GM19025 (cell line): ENCODE results near the gene OLFM1.
"Not testable (repeated sequence)": the region's sequence is repeated elsewhere in the genome, so short reads cannot be mapped to it uniquely, and the experiment has no call there.

Experiments used
- ATAC-seq: cut with Tn5 transposase; IDR thresholded peaks from one replicate; pipeline ENCODE4 v1.9.1; 2021; ENCODE audit warnings: mild to moderate bottlenecking, low read depth, moderate library complexity; ENCODE audit not compliant: unreplicated experiment

OLFM1 gene

DNA sequence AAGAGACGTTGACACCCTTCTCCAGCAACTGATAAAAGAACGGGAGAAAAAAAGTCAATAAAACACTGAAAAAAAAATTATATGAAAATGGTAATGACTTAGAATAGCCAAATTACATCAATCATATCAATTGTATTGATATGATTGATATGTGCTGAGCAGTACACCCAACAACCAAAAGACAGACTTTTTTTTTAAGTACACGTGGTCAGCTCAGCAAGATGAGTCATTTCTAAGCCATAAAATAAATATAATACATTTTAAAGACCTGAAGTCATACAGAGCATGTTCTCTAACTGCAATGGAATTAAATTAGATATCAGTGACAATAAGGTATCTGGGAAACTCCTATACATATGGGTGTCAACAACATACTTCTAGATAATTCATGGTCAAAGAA lies 30.9 kb upstream of the OLFM1 start:
- no peak for ATAC-seq

DNA sequence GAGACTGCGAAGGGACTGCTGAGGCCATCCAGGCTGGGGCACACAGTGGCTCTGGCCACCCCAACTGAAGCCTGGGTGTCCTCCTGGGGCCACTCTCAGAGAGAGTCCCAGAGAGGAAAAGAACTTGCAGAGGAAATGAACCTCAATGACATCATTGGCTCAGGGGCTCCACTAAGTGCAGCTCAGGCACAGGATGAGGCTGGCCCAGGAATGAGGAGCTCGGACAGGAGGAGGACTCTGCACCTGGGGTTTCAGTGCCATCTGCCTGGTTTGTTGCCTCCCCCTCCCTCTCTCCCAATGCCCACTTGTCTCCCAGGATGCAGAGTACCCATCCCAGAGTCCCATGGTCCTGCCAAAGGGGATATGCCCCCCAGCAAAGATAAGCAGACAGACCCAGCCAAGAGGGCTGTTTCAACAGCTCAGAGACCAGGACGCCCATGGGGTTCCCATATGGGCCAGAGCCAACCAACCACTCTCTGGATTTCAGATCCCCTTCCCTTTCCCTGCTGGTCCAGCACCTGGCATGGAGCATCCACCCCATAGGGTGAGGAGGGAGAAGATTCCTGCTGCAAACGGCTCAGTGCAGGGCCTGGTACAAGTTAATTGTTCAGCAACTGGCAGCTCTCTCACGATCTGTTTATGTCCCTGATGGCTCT lies 26.9 kb upstream of the OLFM1 start:
- no peak for ATAC-seq

DNA sequence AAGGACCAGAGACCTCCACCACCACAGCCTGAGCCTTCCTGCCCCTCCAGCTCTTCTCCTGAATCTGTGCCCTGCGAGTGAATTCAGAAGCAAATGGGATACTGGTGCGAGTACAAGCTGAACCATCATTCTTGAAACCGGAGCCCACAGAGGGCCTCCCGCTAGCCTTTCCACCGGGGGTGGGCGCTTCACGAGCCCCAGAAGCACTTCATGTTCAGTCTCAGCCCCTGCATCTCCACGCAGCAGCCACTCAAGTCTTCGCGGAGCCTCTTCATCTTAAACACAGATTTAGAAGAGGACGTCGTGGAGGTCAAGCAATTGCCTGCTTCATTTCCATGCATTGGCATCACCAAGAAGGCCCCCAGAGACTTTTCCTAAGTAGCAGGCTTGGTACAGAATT lies 26.0 kb upstream of the OLFM1 start:
- no peak for ATAC-seq

DNA sequence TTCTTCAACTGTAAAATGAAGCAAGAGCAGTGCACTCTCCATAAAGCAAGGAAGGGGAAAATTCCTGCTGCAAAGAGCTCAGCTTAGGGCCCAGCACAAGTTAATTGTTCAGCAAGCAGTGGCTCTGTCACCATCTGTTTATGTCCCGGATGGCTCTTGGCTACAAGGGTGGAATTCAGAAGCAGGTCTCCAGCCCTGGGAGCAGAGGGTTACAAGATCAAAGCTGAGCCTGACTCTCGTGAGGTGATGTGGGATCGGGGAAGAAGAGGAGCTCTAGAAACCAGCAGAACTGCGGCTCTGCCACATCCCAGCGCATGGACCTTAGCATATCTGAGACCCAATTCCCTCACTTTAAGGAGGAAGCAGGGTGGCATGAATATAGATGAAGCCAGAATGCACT lies 25.2 kb upstream of the OLFM1 start:
- no peak for ATAC-seq

DNA sequence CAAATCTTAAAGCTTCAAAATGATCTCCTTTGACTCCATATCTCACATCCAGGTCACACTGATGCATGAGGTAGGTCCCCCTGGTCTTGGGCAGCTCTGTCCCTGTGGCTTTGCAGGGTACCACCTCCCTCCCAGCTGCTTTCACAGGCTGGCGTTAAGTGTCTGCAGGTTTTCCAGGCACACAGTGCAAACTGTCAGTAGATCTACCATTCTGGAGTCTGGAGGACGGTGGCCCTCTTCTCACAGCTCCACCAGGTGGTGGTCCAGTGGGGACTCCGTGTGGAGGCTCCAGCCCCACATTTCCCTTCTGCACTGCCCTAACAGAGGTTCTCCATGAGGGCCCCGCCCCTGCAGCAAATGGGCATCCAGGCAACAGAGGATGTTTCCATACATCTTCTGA lies 24.0 kb upstream of the OLFM1 start:
- ATAC-seq, result not testable (repeated sequence)

DNA sequence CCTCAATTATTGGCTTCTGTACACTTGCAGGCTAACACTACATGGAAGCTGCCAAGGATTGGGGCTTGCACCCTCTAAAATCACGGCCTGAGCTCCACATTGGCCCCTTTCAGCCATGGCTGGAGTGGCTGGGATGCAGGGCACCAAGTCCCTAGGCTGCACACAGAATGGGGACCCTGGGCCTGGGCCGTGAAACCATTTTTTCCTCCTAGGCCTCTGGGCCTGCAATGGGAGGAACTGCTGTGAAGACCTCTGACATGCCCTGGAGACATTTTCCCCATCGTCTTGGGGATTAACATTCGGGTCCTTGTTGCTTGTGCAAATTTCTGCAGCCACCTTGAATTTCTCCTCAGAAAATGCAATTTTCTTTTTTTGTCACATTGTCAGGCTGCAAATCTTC lies 23.6 kb upstream of the OLFM1 start:
- ATAC-seq, result not testable (repeated sequence)

DNA sequence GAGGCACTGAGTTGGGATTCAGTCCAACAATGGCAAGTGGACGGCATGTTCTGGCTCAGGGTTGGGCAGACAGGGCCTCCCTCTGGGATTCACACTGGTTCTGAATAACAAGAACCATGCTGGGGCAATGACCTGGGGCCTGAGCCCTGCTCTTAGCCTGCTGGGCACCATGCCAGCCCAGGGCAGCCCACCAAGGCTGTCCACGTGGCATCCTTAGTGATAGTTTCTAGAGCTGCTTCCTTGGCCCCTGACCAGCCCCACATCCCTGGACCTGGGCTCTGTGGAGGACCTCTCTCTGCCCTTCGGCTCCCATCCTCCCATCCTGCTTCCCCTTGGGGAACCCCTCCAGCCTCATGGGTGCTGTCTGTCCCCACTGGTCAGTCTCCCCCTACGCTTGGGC lies 22.3 kb upstream of the OLFM1 start:
- ATAC-seq, result no peak

DNA sequence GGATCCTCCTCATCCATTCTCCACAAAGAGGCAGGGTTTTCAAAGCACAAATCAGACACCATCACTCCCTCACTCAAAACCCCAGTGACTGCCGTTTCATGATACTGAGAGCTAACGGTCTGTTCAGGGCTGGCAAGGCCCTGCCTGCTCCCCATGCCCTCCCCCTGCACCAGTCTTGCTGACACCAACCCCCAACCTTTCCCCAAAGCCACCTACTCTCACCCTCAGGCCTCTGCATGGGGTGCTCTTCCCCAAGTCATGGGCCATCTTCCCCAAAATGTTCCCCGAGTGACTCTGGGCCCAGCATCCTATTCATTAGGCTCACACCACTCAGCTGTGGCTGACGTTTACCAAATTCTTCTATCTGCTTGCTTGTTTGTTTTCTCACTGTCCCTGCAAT lies 21.7 kb upstream of the OLFM1 start:
- ATAC-seq, result no peak

DNA sequence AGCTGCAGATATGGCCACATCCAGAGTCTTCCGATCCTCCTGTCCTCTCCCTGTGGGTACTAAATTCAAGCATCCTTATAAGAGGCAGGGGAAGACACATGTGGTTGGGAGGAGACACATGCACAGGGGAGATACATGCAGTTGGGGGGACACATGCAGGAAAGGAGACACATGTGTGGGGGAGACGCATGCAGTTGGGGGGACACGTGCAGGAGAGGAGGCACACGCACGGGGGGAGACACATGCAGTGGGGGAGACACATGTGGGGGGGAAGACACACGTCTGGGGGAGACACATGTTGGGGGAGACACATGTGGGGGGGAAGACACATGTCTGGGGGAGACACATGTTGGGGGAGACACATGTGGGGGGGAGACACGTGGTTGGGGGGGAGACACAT lies 21.2 kb upstream of the OLFM1 start:
- ATAC-seq, result no peak

DNA sequence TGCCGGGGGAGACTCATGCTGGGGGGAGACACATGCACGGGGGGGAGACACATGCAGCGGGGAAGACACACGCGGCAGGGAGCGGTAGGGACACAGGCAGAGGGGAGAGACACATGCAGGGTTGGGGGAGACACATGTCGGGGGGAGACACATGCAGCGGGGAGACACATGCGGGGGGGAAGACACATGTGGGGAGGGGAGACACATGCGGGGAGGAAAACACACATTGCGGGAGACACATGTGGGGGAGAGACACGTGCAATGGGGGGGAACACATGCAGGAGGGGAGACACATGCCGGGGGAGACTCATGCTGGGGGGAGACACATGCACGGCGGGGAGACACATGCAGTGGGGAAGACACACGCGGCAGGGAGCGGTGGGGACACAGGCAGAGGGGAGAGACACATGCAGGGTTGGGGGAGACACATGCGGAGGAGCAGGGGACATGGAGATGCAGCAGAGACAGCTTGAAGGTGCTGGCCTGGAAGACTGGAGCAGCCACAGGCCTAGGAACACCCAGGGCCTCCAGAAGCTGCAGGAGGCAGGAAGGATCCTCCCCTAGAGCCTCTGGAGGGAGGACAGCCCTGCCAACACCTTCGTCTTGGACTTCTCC lies 20.3 kb upstream of the OLFM1 start:
- ATAC-seq, result no peak

DNA sequence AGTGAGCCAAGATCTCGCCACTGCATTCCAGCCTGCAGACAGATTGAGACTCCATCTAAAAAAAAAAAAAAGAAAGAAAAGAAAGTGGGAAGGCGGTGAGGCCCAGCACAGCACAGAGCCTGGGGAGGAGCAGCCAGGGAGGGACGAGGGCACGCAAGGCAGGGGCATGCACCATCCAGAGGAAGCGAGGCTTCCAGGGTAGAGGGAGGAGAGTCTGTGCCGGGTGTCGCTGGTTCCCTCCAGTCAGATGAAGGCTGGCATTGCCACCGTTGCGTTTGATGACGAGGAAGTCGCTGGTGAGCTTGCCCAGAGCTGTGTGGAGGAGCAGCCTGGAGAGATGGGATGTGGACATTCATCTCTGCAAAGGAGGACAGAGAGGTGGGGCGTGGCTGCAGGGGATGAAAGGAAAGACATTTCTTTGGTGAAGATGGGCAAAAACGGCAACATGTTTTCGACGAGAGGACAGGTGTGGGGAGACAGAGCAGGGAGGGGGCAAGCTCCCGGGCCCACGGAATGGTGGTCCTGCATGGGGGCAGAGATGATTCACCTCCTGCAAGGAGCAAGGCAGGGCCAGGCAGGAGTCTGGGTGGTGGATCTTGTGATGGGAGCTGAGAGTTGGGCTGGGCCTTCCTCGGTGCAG lies 18.6 kb upstream of the OLFM1 start:
- ATAC-seq, result no peak

DNA sequence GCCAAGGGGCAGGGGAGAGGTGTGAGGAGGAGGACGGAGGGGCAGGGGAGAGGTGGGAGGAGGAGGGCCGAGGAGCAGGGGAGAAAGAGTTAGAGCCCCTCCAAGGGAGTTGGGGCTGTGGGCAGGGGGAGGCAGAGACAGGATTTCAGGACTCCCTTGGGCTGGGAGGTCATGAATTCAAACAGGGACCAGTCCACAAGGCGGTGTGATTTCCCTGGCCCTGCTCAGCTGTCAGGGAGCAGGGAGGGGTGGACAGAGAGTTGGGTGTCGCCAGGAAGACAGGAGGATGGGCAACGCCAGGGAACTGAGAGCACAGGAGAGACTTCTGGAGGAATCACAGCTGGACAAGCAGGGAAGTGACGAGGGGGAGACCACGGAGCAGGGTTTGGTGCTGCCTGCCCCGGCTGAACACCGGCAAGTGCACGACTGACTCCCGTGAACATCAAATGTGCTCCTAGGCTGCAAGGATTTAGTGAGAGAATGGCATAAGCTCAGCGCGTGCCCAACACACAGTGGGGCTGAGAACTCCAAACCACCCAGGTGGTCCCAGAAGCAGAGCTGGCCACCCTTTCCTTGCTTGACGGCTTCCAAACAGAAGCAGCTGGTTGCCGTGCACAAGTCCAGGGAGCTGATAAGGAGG lies 17.8 kb upstream of the OLFM1 start:
- ATAC-seq, result no peak

DNA sequence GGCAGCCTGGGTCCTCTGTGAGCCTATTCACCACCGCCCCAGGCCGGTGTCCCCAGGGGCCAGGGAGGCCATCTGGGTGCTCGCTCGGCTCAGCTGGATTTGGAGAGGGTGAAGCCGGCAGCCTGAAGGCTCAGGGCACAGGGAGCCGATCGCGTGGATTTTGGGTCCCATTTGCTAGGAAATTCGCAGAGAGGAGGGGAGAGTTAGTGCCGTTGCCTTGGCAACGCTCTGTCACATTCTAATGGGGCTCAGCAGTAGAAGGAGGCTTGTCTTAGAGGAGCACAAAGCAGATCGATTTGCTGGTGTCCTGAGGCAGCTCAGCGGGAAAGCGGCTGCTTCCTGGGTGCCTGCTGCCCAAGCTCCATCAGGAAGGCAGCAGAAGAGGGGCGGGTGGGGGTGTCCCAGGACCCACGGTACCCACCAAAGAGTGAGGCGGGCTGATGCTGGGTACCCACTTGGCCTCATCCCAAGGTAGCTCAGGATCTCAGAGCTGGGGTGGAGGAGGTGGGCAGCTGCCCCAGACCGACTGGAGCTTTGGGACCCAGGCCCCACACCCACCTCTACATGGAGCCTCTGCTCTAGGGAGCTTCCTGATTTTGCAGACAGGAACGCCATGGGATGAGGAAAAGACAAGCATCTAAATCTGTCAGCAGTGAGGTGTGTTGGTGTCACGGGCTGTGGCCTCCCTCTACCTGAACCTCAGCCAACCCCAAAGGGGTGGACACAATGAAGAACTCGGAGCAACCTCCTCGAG lies 17.1 kb upstream of the OLFM1 start:
- ATAC-seq, result no peak

DNA sequence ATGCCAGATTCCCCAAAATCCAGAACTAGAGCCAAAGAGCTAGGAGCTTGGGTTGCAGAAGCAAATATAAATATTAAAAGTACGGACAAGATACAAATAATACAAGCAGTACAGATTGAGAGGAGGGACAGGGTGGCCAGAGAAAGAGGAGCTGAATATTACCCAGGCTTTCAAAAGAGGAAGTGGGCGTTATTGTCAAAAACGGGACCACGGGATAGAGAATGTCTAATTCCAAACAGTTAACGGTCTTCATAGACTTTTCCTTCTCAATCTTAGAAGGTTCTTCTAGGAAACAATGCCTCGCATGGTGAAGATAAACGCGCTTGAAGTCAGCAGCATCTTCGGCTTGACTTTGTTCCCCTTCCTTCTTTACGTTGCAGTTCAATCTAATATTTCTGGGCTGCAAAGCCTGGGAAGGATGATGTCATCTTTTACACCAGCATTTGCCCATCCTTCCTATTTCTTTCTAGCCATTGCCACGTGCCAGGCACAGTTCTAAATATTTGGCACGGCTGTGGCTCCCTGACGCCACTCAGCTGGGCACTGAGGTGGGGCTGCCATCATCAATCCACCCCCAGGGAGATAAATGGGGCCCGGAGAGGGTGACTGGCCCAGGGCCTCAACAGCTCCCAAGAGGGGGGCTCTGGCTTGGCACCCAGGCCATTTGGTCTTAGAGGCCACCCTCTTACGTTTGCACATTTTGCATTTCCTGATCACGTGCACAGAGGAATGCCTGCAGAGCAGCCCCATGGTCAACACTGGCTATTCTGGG lies 16.3 kb upstream of the OLFM1 start:
- ATAC-seq, result no peak

DNA sequence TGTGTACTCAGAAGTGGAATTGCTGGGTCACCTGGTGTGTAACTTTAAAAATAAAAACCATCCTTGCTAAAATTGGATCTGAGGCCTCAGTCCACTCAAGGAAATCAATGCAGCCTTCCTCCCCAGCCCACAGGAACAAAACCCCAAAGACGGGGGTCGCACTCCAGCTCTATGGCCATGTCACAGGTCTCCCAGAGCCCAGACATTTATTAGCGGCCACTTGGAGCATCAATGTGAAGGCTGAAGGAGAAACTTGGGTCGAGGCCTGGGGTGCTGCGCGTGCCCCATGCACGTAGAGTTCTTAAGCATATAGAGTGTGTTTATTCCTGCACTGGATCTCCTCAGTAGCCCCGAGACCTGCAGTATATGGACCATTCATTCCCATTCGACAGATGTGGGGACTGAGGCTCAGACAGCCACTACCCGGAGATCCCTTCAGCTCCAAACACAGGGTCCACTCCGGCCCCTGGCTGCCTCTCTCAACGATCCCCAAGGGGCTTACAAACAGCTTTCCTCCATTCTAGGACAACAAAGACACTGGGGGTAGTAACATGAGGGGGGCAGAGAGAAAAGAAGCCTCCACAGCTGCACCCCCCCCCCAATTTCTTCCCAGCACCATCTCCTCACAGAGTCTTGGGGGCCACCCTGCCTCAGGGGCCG lies 14.3 kb upstream of the OLFM1 start:
- ATAC-seq, result no peak

DNA sequence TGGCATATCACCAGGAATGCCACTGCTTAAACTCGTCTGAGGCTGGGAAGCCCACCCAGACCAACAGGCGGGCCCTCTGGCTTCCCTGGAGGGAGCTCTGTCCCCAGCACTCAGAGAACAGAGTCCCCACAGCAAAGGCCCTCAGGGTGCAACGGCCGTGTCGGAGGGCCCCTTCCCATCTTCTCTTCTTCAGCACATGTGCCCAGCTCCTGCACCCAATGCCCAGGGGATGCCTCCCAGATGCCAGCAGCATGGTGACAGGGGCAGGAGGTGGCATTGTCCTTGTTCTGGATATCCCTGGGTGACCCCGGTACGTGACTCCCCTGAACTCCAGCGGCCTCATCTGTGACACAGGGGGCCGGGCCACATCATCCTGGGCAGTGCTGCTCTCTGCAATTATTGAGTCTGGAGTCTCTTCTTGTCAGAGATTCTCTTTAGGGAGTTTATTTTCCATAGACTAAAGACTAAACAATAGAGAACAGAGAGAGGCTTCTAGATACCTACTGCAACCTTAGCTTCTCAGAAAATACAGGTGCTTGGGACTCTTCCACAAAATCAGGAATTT lies 13.6 kb upstream of the OLFM1 start:
- ATAC-seq, result no peak

DNA sequence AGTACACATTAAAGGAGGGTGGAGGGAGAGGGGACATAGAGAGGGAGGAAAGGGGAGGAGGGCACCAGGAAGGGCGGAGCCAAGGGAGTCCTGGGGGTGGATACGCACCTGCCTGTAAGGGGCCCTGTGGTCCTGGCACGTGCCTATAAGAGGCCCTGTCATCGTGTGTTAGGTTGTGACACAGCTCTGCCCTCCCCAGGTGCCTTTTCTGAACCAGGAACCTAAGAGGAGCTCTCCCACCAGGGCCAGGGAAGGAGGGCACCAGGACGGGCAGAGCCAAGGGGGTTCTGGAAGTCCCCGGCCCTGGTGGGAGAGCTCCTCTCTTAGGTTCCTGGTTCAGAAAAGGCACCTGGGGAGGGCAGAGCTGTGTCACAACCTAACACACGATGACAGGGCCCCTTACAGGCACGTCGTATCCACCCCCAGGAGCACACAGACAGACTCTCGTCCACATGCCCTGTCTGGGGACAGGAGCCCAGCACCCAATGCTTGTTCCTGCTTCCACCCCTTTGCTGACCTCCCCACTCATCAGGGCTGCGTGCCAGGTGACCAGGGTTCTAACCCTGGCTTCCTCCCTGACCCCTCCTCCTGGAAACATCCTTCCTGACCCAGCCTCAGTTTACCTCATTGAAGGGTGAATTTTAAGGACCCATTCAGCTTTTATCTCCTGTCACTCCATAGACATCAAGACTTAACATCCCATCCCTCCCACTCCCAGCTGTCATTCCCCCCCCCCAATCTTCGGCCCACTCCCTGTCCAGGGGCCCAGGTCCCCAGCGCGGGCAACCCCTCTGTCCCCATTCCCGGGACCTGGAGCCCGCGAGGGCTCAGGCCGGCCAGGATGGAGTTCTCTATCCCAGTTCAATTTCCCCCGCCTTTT lies 12.9 kb upstream of the OLFM1 start:
- ATAC-seq, result no peak
